Tibial artery (tissue), 4 donors: ENCODE measurements around the gene TRIM75.
"Not testable (repeated sequence)": the region's sequence is repeated elsewhere in the genome, so short reads cannot be mapped to it uniquely, and the experiment has no call there.

Source experiments
- DNase-seq, 2 donors: peaks; one replicate each; pipeline ENCODE4 v3.0.0-alpha.2; 2019
- H3K27ac ChIP-seq, 2 donors: fragments of 200-600 bp; sonication (generic) in 1 of 2; 1 replicate in 1 of 2; 2 replicates in 1 of 2; pipeline ENCODE4 v1.5.1; 2018 to 2019; ENCODE audit warnings: mild to moderate bottlenecking in 1 of 2
- H3K27me3 ChIP-seq, 2 donors: fragments of 200-600 bp; sonication (generic) in 1 of 2; one replicate each; pipeline versions ENCODE4 v1.5.1 to v1.6.0; 2016 to 2019
- H3K36me3 ChIP-seq, 3 donors: fragments of 200-600 bp; sonication (generic) in 2 of 3; one replicate each; pipeline ENCODE4 v1.5.1; 2016 to 2019; ENCODE audit warnings: mild to moderate bottlenecking in 2 of 3
- H3K4me1 ChIP-seq, 4 donors: fragments of 200-600 bp; sonication (generic) in 2 of 4; 1 replicate in 3 of 4; 2 replicates in 1 of 4; pipeline ENCODE4 v1.5.1; 2016 to 2019
- H3K4me3 ChIP-seq, 2 donors: fragments of 200-600 bp; sonication (generic) in 1 of 2; 1 replicate in 1 of 2; 2 replicates in 1 of 2; pipeline ENCODE4 v1.5.1; 2018 to 2019; ENCODE audit warnings: mild to moderate bottlenecking in 2 of 2
- H3K9me3 ChIP-seq, 3 donors: fragments of 200-600 bp; sonication (generic) in 1 of 3; one replicate each; pipeline ENCODE4 v1.5.1; 2016 to 2019
- intact Hi-C: fragments of 100-400 bp; cut with DNase I; formaldehyde crosslinking; loops from one replicate; pipeline ENCODE4 v1.15.0; 2023; ENCODE audit warnings: low total_unique reads
- TF ChIP-seq, protein P1 (sequence below), 2 experiments: fragments of 200-600 bp in 1 of 2; fragments of 450-650 bp in 1 of 2; IDR thresholded peaks; one replicate each; pipeline ENCODE4 v1.5.1; 2017 to 2019; ENCODE audit warnings: antibody characterized with exemption in 2 of 2, mild to moderate bottlenecking in 1 of 2, moderate library complexity in 1 of 2

Gene TRIM75

DNA sequence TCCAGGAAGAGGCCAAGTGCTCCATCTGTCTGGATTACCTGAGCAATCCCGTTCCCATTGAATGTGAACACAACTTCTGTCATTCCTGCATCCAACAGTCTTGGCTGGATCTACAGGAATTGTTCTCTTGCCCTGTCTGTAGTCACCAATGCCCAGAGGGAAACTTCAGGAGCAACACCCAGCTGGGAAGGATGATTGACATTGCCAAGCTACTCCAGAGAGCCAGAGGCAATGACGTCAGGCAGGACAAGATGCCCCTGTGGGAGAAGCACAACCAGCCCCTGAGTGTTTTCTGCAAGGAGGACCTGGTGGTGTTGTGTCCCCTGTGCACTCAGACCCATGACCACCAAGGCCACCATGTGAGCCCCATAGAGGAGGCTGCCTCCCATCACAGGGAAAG, 43.2 kb upstream of the TRIM75 start:
- no peak overlapping the region for H3K27ac ChIP-seq
- no peaks in the 10 kb centered on the region for H3K9me3 ChIP-seq
- no peak for DNase-seq
- no peaks in the 10 kb centered on the region for H3K4me1 ChIP-seq
- H3K27me3 ChIP-seq, result no peaks in the 10 kb centered on the region
- H3K4me3 ChIP-seq, result no peak overlapping the region
- intact Hi-C loops, result no loop called here
- TF ChIP-seq, protein P1, sequence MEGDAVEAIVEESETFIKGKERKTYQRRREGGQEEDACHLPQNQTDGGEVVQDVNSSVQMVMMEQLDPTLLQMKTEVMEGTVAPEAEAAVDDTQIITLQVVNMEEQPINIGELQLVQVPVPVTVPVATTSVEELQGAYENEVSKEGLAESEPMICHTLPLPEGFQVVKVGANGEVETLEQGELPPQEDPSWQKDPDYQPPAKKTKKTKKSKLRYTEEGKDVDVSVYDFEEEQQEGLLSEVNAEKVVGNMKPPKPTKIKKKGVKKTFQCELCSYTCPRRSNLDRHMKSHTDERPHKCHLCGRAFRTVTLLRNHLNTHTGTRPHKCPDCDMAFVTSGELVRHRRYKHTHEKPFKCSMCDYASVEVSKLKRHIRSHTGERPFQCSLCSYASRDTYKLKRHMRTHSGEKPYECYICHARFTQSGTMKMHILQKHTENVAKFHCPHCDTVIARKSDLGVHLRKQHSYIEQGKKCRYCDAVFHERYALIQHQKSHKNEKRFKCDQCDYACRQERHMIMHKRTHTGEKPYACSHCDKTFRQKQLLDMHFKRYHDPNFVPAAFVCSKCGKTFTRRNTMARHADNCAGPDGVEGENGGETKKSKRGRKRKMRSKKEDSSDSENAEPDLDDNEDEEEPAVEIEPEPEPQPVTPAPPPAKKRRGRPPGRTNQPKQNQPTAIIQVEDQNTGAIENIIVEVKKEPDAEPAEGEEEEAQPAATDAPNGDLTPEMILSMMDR (IDR thresholded peaks at IDR 0.05), result no peak
- H3K36me3 ChIP-seq, result no peaks in the 10 kb centered on the region

DNA sequence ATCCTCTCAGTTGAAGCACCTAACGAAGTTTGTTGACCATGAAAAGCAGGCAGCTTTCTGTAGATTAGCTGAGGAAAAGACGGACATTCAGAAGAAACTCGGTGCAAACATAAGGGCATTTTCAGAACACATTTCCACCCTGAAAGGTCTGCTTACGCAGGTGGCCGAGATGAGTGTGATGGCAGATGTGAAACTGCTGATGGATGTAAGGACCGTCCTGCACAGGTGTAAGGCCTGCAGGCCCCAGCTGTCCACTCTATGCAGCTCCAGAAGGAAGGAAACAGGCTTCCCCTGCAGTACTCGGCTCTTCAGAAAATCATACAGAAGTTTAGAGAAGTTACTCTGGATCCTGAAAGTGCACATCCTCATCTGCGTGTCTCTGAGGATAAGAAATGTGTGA, 42.7 kb upstream of the TRIM75 start:
- no peaks in the 10 kb centered on the region for H3K27me3 ChIP-seq
- DNase-seq, result no peak
- no peaks in the 10 kb centered on the region for H3K9me3 ChIP-seq
- TF ChIP-seq, protein P1 (IDR thresholded peaks at IDR 0.05), result no peak
- intact Hi-C loops, result no loop called here
- H3K4me3 ChIP-seq, result no peak overlapping the region
- H3K27ac ChIP-seq, result no peak overlapping the region
- no peaks in the 10 kb centered on the region for H3K4me1 ChIP-seq
- H3K36me3 ChIP-seq, result no peaks in the 10 kb centered on the region

DNA sequence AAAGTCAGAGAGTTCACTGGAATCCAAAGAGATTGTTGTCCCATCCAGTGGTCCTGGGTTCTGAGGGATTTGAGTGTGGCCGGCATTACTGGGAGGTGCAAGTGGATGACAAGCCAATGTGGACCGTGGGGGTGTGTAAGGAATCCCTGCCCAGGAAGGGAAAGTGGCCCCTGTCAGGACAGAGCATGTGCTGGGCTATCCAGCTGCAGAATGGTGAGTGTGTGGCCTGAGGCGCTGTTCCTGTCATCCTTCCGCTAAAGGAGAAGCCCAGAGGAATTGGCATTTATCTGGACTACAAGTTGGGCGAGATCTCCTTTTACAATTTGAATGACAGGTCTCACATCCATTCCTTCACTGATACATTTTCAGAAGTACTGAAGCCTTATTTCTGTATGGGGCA, 42.3 kb upstream of the TRIM75 start:
- intact Hi-C loops, result no loop called here

DNA sequence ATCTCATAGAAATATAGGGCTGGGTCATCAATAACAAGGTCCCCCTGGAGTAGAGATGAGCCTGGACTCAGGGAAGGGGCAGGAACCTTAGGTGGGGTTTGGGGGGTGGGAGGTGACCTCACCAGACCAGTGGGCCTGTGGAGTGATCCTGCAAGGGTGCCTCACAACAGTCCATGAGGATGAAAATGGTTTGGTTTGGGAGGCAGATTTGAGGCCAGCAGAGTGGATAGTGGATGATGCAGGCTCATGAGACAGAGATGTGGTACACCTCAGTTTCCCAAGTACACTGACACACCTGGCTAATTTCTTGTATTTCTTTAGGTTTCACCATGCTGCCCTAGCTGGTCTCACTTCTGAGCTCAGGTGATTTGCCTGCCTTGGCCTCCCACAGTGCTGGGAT, 40.0 kb upstream of the TRIM75 start:
- Histone ChIP-seq H3K36me3 (no peaks in the 10 kb centered on the region), H3K4me1 (no peaks in the 10 kb centered on the region), H3K9me3 (no peaks in the 10 kb centered on the region), H3K27ac (no peak overlapping the region), H3K4me3 (no peak overlapping the region), H3K27me3 (no peaks in the 10 kb centered on the region)
- intact Hi-C loops, result no loop called here
- TF ChIP-seq, protein P1 (IDR thresholded peaks at IDR 0.05), result no peak
- no peak for DNase-seq

More for the DNA sequence above, 42.3 kb upstream of the TRIM75 start:
- H3K27me3 ChIP-seq, result no peaks in the 10 kb centered on the region
- H3K4me3 ChIP-seq, result no peak overlapping the region
- H3K27ac ChIP-seq, result no peak overlapping the region
- no peaks in the 10 kb centered on the region for H3K36me3 ChIP-seq
- no peaks in the 10 kb centered on the region for H3K4me1 ChIP-seq
- no peaks in the 10 kb centered on the region for H3K9me3 ChIP-seq
- DNase-seq, result no peak
- TF ChIP-seq, protein P1 (IDR thresholded peaks at IDR 0.05), result no peak

DNA sequence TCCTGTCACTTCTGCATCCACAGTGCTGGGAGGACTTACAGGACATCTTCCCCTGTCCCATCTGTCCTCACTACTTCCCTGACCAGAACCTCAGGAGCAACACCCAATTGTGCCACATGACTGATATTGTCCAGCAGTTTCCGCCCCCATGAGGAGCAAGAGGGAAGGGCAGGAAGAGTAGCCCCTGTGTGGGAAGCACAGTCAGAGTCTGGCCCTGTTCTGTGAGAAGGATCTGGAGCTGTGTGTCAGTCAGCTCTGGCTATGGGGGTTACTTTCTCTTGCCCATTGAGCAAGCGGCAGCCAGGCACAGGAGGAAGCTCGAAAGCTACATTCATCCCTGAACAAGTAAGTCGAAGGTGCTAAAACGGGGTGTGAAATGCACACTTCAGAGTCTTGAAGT, 36.7 kb upstream of the TRIM75 start:
- intact Hi-C loops, result no loop called here
- DNase-seq, result no peak
- TF ChIP-seq, protein P1 (IDR thresholded peaks at IDR 0.05), result no peak

DNA sequence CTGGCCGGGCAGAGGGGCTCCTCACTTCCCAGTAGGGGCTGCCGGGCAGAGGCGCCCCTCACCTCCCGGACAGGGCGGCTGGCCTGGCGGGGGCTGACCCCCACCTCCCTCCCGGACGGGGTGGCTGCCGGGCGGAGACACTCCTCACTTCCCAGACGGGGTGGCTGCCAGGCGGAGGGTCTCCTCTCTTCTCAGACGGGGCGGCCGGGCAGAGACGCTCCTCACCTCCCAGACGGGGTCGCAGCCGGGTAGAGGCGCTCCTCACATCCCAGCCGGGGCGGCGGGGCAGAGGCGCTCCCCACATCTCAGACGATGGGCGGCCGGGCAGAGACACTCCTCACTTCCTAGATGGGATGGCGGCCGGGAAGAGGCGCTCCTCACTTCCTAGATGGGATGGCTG, 33.7 kb upstream of the TRIM75 start:
- H3K9me3 ChIP-seq, H3K36me3 ChIP-seq, H3K27me3 ChIP-seq, H3K4me1 ChIP-seq, H3K27ac ChIP-seq, H3K4me3 ChIP-seq, intact Hi-C loops, DNase-seq: not testable (repeated sequence)

More for the DNA sequence above, 36.7 kb upstream of the TRIM75 start:
- Histone ChIP-seq H3K9me3 (no peaks in the 10 kb centered on the region), H3K4me1 (no peaks in the 10 kb centered on the region), H3K4me3 (no peak overlapping the region), H3K27me3 (no peaks in the 10 kb centered on the region), H3K36me3 (no peaks in the 10 kb centered on the region), H3K27ac (no peak overlapping the region)

DNA sequence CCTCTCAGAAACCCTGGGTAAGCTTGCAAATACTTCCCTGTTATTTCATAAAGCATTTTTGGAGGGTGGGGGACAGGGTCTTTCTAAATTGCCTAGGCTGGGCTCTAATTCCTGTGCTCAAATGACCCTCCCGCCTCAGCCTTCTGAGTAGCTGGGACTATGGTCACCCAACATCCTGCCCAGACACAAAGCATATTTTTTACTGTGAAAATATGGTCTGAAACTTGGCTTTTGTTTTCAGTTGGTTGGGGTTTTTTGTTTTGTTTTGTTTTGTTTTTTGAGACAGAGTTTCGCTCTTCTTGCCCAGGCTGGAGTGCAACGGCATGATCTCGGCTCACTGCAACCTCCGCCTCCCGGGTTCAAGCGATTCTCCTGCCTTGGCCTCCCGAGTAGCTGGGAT, 27.9 kb upstream of the TRIM75 start:
- H3K36me3 ChIP-seq, intact Hi-C loops, DNase-seq, H3K4me3 ChIP-seq, H3K4me1 ChIP-seq, H3K27me3 ChIP-seq, H3K9me3 ChIP-seq, H3K27ac ChIP-seq: not testable (repeated sequence)
